Stimulated activated CD8-positive, alpha-beta memory T cell treated with anti-CD3 and anti-CD28 coated beads, Interleukin-2, amount 100 ng/mL, for 48 hours (primary cell): ENCODE data around the gene TSPAN17.

ENCODE experiments used
- DNase-seq, 2 donors: peaks; one replicate each; pipeline ENCODE4 v3.0.0-alpha.2; 2020; ENCODE audit warnings: low read depth in 2 of 2

TSPAN17 gene

GRCh38 chr5:176704817-176705216 is 57.5 kb downstream of the TSPAN17 start:
- no peak for DNase-seq
